Fibroblast of lung (primary cell): ENCODE measurements around the gene HTR3D.

Experiments used
- EZH2 ChIP-seq: IDR thresholded peaks from 2 replicates; pipeline ENCODE4 v1.5.1; 2012; ENCODE audit warnings: low read length, control low read depth, mild to moderate bottlenecking; ENCODE audit errors: missing control alignments
- TF ChIP-seq, protein P1 (sequence below), 2 donors: IDR thresholded peaks in 1 of 2; conservative IDR thresholded peaks in 1 of 2; 1 replicate in 1 of 2; 2 replicates in 1 of 2; pipeline ENCODE4 v1.5.1; 2011 to 2012; ENCODE audit warnings: low read length in 2 of 2, control low read depth in 1 of 2, inconsistent platforms in 1 of 2, low read depth in 1 of 2, mild to moderate bottlenecking in 1 of 2

DNA sequence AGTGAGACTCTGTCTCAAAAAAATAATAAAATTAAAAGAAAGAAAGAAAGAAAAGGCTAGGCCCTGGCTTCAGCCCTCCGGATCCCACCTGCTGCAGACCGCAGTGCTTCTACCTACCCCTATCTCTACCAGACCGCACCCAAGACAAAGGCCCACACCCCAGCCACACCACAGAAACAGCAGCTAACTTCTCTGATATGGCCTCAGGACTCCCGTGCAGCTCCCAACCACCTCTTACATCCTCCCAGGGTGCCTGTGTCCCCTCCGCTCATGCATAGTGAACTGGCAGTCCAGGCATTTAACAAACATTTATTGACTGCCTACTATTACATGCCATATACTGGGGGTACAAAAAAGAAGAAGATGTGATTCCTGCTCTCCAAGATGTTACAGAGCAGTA, 14.5 kb downstream of the HTR3D start:
- no peak for TF ChIP-seq EZH2
- TF ChIP-seq, protein P1, sequence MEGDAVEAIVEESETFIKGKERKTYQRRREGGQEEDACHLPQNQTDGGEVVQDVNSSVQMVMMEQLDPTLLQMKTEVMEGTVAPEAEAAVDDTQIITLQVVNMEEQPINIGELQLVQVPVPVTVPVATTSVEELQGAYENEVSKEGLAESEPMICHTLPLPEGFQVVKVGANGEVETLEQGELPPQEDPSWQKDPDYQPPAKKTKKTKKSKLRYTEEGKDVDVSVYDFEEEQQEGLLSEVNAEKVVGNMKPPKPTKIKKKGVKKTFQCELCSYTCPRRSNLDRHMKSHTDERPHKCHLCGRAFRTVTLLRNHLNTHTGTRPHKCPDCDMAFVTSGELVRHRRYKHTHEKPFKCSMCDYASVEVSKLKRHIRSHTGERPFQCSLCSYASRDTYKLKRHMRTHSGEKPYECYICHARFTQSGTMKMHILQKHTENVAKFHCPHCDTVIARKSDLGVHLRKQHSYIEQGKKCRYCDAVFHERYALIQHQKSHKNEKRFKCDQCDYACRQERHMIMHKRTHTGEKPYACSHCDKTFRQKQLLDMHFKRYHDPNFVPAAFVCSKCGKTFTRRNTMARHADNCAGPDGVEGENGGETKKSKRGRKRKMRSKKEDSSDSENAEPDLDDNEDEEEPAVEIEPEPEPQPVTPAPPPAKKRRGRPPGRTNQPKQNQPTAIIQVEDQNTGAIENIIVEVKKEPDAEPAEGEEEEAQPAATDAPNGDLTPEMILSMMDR (conservative IDR thresholded peaks at IDR 0.05 in 1 of 2, IDR thresholded peaks at IDR 0.05 in 1 of 2; ENCODE audit: low read depth in 1 of 2, low read length in 2 of 2): no peak
